Testis (tissue), 2 donors: ENCODE data around the gene KCNJ15.

Source experiments
- CTCF ChIP-seq, 3 experiments: fragments of 450-650 bp in 2 of 3; fragments of 200-600 bp in 1 of 3; sonication (generic) in 1 of 3; IDR thresholded peaks; one replicate each; pipeline ENCODE4 v1.5.1; 2016 to 2019; ENCODE audit warnings: antibody characterized with exemption in 3 of 3, mild to moderate bottlenecking in 2 of 3, moderate library complexity in 1 of 3
- POLR2A ChIP-seq: fragments of 450-650 bp; IDR thresholded peaks from one replicate; pipeline ENCODE4 v1.6.1; 2017; ENCODE audit warnings: antibody characterized with exemption, mild to moderate bottlenecking, moderate library complexity

GRCh38 chr21:38250991-38251418, 5.8 kb upstream of the KCNJ15 start:
- TF ChIP-seq POLR2A = no peak
- no peak for TF ChIP-seq CTCF (IDR thresholded peaks at IDR 0.05)
